T-helper 1 cell (primary cell): Measurements from ENCODE around the gene FASTKD3.
"Not testable (repeated sequence)": the region's sequence is repeated elsewhere in the genome, so short reads cannot be mapped to it uniquely, and the experiment has no call there.

Experiments used
- DNase-seq, 5 donors: peaks; one replicate each; pipeline ENCODE4 v3.0.0-alpha.2; 2012 to 2020
- total RNA-seq, 4 donors: gene quantifications; one replicate each; lab custom pipeline; 2026; lab: John Stamatoyannopoulos, UW

The FASTKD3 gene
- total RNA-seq, result 6.0 to 10.8 (median 7.6) reads per million in 4 donors

GRCh38 chr5:7868773-7869473 is at the start of gene FASTKD3, which contains the start of gene MTRR:
TSS of gene FASTKD3 (minus strand) at chr5:7869031. CDS start at chr5:7868083, 948 bp downstream.
TSS of gene MTRR (plus strand) at chr5:7869148. CDS start at chr5:7870795, 1,647 bp downstream.
- peak; percentile 74 to 91 (median 84) for DNase-seq

- DNase-seq, result no peak
These were observed 48.6 kb upstream of the FASTKD3 start for GRCh38 chr5:7917130-7918123.

GRCh38 chr5:7916171-7916804 is 47.5 kb upstream of the FASTKD3 start:
- DNase-seq, result no peak

- DNase-seq, result not testable (repeated sequence)
These were observed 42.6 kb upstream of the FASTKD3 start for GRCh38 chr5:7911429-7911771.

- DNase-seq, result no peak
These were observed 42.1 kb upstream of the FASTKD3 start for GRCh38 chr5:7910738-7911428.

GRCh38 chr5:7908317-7908716 is 39.5 kb upstream of the FASTKD3 start:
- DNase-seq, result no peak

GRCh38 chr5:7907612-7908011 is 38.8 kb upstream of the FASTKD3 start:
- DNase-seq, result no peak

GRCh38 chr5:7904170-7904569 is 35.3 kb upstream of the FASTKD3 start:
- peak in 1 of 5 donors; percentile 29 for DNase-seq

GRCh38 chr5:7902666-7903625 is 34.1 kb upstream of the FASTKD3 start:
- no peak for DNase-seq

- no peak for DNase-seq
These were observed 33.4 kb upstream of the FASTKD3 start for GRCh38 chr5:7902201-7902600.

- peak in 1 of 5 donors; percentile 46 for DNase-seq
These were observed 28.3 kb upstream of the FASTKD3 start for GRCh38 chr5:7897014-7897600.

GRCh38 chr5:7894860-7895259 is 26.0 kb upstream of the FASTKD3 start:
- DNase-seq, result peak in 1 of 5 donors; percentile 52

- DNase-seq, result no peak
These were observed 25.6 kb upstream of the FASTKD3 start for GRCh38 chr5:7894439-7894838.

GRCh38 chr5:7888901-7889300 is 20.1 kb upstream of the FASTKD3 start:
- DNase-seq, result no peak

- no peak for DNase-seq
These were observed 18.1 kb upstream of the FASTKD3 start for GRCh38 chr5:7886849-7887475.

GRCh38 chr5:7884491-7885267 is 15.8 kb upstream of the FASTKD3 start:
- DNase-seq, result no peak

GRCh38 chr5:7882926-7883325 is 14.1 kb upstream of the FASTKD3 start:
- no peak for DNase-seq

- DNase-seq, result no peak
These were observed 13.0 kb upstream of the FASTKD3 start for GRCh38 chr5:7881816-7882215.

GRCh38 chr5:7881091-7881490 is 12.3 kb upstream of the FASTKD3 start:
- no peak for DNase-seq
